ENCODE data around the gene MLPH. TPM values are rescaled to one million over a fixed set of nuclear protein-coding genes. Genes with fewer than 3 reads are reported as not detected.

The MLPH gene
- total and polyA plus RNA-seq, 7 donors: 0.91 to 7.8 (median 2.4) TPM

DNA sequence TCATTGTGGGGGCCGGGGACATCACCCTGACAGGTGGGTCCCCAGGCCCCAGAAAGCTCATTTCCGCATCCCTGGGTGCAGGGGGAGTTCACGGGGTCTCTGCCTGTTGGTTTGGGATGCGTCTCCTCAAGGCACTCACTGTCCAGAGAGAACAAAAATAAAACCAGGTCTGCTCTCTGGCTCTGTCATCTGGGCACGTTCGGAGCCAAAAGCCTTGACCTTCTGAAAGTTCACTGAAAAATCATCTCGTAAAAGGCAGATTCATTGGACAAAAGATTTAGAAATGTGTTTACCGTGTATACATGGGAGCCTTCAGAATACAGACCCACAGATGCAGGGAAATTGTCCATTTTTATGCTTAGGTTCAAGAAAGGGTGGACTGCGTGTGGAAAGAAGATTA is 26.6 kb downstream of the MLPH start:
- intact Hi-C loops (cut with DNase I): loop anchor here (5.0 to 10.0 kb wide), 3 partner anchors 164 to 234 kb away; no protein-coding TSS in a partner anchor
- TF ChIP-seq, protein P1, sequence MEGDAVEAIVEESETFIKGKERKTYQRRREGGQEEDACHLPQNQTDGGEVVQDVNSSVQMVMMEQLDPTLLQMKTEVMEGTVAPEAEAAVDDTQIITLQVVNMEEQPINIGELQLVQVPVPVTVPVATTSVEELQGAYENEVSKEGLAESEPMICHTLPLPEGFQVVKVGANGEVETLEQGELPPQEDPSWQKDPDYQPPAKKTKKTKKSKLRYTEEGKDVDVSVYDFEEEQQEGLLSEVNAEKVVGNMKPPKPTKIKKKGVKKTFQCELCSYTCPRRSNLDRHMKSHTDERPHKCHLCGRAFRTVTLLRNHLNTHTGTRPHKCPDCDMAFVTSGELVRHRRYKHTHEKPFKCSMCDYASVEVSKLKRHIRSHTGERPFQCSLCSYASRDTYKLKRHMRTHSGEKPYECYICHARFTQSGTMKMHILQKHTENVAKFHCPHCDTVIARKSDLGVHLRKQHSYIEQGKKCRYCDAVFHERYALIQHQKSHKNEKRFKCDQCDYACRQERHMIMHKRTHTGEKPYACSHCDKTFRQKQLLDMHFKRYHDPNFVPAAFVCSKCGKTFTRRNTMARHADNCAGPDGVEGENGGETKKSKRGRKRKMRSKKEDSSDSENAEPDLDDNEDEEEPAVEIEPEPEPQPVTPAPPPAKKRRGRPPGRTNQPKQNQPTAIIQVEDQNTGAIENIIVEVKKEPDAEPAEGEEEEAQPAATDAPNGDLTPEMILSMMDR (IDR thresholded peaks at IDR 0.05): no peak
- H3K36me3 ChIP-seq (ENCODE audit: insufficient read depth in 1 of 2, low read depth in 1 of 2): no peaks in the 10 kb centered on the region
- 54 to 71% (median 55%) methylated on average over 9 of the region's 9 CpGs for WGBS, 3 donors
- H3K4me1 ChIP-seq: peaks cover 27% of the 10 kb centered on the region
- H3K27ac ChIP-seq: peak overlapping the region; percentile 72
- ATAC-seq (no peak), DNase-seq (no peak)
- H3K9me3 ChIP-seq: no peaks in the 10 kb centered on the region
- no peaks in the 10 kb centered on the region for H3K27me3 ChIP-seq (ENCODE audit: insufficient read depth in 3 of 3, low read length in 2 of 3)
- no peak overlapping the region for H3K4me3 ChIP-seq

DNA sequence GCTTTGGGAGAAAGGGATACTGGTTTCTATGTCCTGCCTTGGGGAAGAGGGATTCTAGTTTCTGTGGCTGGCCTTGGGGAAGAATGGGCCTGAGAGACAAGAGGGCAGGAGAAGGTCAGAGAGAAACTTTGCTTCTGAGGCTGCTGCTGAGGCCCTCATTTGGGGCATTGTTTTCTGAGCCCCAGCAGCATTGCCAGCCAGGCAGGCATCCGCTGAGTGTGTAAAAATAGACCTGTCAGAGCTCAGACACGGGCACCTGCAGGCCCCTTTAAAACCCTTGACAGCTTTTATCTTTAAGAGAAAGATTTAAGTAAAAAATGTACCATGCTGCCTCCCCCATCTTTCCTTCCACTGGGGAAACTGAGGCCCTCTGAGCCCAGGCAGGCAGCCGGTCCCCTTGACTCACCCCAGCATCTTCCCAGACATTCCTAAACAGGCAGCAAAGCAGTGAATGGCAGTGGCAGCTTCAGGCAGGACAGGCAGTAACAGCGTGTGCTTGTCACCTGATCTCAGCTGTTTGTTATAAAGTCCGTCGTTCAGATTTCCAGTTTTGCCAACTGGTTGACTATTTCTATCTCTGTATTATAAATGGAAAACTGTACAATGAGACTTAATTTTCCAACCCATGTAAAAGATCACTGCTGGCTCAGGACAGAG is 27.6 kb downstream of the MLPH start:
- peak in 1 of 2 donors; percentile 44 for DNase-seq
- H3K27ac ChIP-seq: peak overlapping the region; percentile 72
- H3K9me3 ChIP-seq: no peaks in the 10 kb centered on the region
- no peaks in the 10 kb centered on the region for H3K27me3 ChIP-seq (ENCODE audit: insufficient read depth in 3 of 3, low read length in 2 of 3)
- 27 to 48% (median 28%) methylated on average over 6 of the region's 6 CpGs for WGBS, 3 donors
- H3K4me3 ChIP-seq: no peak overlapping the region
- intact Hi-C loops (cut with DNase I): loop anchor here (5.0 to 10.0 kb wide), 3 partner anchors 163 to 233 kb away; no protein-coding TSS in a partner anchor
- TF ChIP-seq, protein P1 (IDR thresholded peaks at IDR 0.05): no peak
- ATAC-seq: peak; percentile 49 to 78 (median 69)
- no peaks in the 10 kb centered on the region for H3K36me3 ChIP-seq (ENCODE audit: insufficient read depth in 1 of 2, low read depth in 1 of 2)
- peaks cover 27% of the 10 kb centered on the region for H3K4me1 ChIP-seq

DNA sequence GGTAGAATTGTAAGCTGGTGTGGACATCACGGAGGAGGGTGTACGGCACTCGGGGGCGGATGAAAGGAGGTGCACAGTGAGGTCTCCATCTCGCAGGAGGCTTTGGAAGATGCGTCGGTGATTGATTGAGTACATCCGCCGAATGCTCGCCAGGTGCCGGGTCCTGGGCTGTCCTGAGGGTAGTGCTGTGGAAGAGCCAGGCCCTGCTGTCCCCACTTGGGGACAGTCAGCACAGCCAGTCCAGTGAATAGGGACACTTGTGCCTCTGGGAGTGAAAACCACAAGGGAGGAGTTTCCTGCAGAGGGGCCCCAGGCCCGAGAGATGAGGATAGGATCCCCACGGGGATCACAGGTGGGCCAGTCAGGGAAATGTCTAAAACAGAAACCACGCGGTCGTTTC is 28.1 kb downstream of the MLPH start:
- Histone ChIP-seq H3K9me3 (no peaks in the 10 kb centered on the region), H3K4me1 (peaks cover 27% of the 10 kb centered on the region), H3K27ac (peak overlapping the region; percentile 72), H3K27me3 (ENCODE audit: insufficient read depth in 3 of 3, low read length in 2 of 3) (no peaks in the 10 kb centered on the region), H3K4me3 (no peak overlapping the region), H3K36me3 (ENCODE audit: insufficient read depth in 1 of 2, low read depth in 1 of 2) (no peaks in the 10 kb centered on the region)
- peak in 1 of 2 donors; percentile 36 for DNase-seq
- 73 to 90% (median 77%) methylated on average over 16 of the region's 16 CpGs for WGBS, 3 donors
- ATAC-seq: peak; percentile 7 to 29 (median 13)
- TF ChIP-seq, protein P1 (IDR thresholded peaks at IDR 0.05): no peak
- intact Hi-C loops (cut with DNase I): loop anchor here in 1 of 2 donors (10.0 kb wide), 1 partner anchor 230 kb away; no protein-coding TSS in a partner anchor

DNA sequence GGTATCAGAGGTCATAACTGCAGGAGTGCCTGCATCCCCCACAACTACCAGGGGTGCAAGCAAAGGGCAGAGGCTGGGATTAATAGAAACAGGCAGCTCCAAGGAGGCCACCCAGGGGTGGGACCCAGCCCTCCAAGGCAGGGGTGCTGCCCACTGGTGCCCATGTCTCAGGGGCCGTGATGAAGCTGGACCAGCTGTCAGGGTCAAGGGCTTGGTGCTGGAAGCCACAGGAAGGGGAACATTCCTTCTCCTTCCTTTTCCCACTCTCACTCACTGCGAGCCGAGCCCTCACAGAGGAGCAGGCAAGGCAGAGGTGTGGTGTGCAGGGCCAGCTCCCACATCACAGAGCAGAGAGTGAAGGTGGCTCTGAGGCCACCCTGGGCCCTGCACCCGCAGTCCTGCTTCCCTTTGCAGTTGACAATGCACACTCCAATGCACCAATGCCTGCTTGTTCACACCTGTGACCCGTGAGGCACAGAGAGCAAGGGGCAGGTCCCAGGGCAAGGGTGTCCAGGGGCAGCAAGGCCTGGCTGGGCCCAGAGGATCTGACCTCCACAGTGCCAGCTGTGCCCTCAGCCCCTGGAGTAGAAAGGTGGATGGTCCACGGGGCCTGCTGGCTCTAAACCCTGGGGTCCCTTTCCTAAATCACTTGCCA is 28.7 kb downstream of the MLPH start:
- no peaks in the 10 kb centered on the region for H3K36me3 ChIP-seq (ENCODE audit: insufficient read depth in 1 of 2, low read depth in 1 of 2)
- TF ChIP-seq, protein P1 (IDR thresholded peaks at IDR 0.05): no peak
- H3K27ac ChIP-seq: no peak overlapping the region
- DNase-seq (peak in 1 of 2 donors; percentile 40), ATAC-seq (no peak)
- H3K27me3 ChIP-seq (ENCODE audit: insufficient read depth in 3 of 3, low read length in 2 of 3): no peaks in the 10 kb centered on the region
- intact Hi-C loops (cut with DNase I): loop anchor here in 1 of 2 donors (10.0 kb wide), 1 partner anchor 229 kb away; no protein-coding TSS in a partner anchor
- H3K4me3 ChIP-seq: no peak overlapping the region
- no peaks in the 10 kb centered on the region for H3K9me3 ChIP-seq
- 89 to 92% (median 90%) methylated on average over 5 to 6 of the region's 6 CpGs for WGBS, 3 donors
- peaks cover 27% of the 10 kb centered on the region for H3K4me1 ChIP-seq

All from psoas muscle (tissue), 8 donors.